ENCODE measurements around the gene FGFR3. TPM values are rescaled to one million over a fixed set of nuclear protein-coding genes. Genes with fewer than 3 reads are reported as not detected.

FGFR3 gene
- total RNA-seq, 1 experiment from 2014 or later, result 0.62 TPM

DNA sequence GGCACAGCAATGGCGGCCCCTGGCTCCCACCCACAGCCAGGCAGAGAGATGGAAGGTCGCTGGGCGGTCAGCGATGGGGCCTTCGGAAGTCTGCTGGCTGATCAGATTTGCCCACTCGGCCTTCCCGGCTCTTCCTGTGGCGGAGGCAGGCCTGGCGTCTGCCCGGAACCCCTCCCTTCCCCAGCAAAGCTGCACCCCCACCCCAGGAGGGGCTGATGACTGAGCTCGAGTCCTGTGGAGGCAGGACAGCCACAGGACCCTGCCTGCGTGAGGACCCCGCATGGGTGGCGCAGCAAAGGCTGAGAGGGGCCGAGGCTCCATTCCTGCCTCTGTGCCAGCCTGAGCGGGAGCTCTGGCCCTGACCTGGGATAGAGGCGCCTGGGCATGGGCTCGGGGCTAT lies 37.0 kb upstream of the FGFR3 start:
- no peak for DNase-seq (ENCODE audit: extremely low read depth, low read depth)

DNA sequence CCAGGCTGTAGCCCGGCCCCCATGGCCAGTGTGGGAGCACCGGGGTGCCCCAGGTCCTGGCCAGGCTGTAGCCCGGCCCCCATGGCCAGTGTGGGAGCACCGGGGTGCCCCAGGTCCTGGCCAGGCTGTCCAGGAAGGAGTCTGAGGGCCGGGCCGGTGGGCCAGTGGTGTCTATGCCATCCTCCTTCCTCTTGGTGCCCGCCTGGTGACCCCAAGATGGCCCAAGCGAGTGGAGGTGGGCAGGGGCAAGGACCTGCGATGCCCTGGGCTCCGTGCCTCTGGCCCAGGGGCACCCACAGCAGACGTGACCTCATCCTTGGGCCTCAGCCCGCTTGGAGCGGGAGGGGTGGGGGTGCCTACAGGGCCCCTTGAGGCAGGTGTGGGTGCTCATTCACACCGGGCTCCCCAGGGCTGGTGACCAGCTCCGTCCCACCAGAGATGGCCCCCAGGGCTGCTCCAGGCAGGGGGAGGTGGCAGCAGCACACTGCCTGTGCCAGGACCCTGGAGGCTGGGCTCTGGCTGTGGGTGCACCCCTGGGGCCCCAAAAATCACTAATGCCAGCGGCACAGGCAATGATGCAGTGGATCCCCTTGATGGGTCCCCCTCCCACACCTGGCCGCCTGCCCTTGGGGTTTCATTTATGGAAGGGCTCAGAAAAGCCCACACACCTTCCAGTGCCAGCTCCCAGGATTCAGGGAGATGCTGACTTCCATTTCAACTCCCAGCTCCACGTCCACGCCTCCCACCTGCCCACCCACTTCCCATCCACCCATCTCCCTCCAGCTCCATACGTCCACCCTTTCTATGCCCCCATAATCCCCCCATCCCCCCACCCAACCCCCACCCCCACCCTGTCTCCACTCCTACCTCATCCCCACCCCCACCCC lies 36.0 kb upstream of the FGFR3 start:
- no peak for DNase-seq (ENCODE audit: extremely low read depth, low read depth)

DNA sequence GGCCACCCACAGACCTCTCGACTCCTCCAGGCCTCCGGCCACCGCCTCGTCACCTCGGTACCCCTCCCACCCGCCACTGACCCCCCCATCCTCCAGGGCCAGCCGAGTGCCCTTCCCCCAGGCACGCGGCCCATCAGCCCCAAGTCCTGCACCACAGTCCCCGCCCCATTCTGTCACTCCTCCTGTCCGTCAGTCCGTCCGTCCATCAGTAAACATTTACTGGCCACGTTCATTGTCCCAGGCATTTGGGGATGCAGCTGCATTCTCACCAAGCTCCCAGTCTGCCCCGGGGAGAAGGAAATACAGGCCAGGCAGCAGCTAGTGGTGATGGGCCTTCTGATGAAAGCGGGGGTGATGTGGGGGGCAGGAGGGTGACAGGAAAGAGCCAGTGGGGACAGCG lies 35.3 kb upstream of the FGFR3 start:
- no peak for DNase-seq (ENCODE audit: extremely low read depth, low read depth)

DNA sequence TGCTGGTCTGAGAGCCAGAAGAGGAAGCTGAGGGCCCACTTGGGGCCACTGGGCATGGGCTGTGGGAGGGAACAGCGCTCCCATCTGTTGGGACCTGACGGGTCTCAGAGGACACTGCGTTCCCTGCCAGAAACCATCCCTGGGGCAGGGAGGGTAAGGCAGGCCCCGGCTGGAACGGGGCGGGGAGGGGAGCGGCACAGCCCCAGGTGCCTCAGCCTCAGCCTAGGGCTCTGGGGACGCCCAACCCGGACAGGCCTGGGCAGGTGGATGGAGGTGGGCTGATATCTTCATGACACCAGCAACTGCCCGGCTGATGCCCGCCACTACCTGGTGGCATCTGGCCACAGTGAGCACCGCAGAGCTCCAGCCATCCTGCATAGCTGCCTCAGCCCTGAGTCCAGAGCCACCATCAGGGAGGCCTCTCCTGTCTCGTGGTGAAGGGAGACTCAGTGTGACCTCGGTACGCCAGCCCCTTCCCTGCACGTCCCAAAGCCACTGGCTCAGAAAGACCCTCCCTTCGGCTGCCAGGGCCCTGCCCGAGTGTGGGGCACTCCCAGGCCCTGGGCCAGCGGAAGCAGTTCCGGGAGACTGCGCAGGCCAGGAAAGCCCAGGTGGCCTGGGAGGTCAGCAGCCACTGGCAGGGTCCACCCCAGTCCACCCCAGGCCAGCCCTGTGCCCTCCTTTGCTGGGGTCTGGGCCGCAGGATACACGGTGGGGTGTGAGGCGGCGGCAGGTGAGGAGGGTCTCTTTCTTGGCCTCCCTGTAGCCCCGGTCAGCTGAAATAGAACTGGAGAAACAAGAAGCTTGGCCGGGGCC lies 34.6 kb upstream of the FGFR3 start:
- DNase-seq (ENCODE audit: extremely low read depth, low read depth), result no peak

DNA sequence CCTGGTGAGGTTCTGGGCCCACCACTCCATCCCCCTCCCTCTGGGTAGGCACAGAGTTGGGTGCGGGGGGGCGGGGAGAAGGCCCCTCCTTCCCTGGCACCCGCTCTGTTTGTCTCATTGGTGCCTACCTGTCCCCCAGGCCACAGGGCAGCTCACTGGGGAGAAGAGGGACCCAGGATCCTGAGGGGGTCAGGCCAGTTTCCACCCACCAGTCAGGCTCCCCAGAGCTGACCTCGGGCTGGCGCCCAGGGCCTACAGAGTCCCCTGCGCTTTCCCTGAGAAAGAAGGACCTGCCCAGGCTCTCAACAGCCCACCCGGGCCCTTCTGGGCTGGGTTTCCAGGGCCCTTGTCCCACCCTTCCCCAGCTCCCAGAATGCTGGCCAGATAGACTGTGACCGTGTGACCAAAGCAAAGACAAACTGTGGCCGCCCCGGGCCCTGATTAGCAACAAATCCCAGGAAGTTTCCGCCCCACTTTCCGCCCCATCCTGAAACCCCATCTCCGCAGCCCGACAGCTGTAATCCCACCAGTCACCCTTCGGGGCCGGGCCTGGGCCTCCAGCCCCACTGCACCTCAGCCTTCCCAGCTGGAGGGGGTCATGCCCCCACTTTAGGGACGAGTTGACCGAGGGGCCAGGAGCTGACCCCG lies 33.8 kb upstream of the FGFR3 start:
- DNase-seq (ENCODE audit: extremely low read depth, low read depth), result no peak

DNA sequence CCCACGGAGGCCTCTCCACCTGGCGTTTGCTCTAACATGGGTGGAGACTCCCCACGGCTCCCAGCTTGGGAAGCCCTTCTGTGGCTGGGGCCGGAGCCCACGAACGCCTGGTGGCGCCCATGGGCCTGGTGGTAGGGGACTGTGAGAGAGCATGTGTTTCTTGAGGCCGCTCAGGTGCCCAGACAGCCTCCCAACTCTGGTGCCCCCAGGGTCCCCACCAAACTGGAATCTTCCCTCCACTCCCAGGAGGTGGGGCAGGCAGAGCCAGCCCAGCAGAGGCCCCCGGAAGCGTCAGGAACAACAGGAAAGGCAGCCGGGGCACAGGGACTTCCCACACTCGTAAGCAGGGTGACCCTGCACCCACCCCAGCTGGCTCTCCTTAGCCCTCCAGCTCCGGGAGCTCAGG lies 33.3 kb upstream of the FGFR3 start:
- DNase-seq (ENCODE audit: extremely low read depth, low read depth), result no peak

DNA sequence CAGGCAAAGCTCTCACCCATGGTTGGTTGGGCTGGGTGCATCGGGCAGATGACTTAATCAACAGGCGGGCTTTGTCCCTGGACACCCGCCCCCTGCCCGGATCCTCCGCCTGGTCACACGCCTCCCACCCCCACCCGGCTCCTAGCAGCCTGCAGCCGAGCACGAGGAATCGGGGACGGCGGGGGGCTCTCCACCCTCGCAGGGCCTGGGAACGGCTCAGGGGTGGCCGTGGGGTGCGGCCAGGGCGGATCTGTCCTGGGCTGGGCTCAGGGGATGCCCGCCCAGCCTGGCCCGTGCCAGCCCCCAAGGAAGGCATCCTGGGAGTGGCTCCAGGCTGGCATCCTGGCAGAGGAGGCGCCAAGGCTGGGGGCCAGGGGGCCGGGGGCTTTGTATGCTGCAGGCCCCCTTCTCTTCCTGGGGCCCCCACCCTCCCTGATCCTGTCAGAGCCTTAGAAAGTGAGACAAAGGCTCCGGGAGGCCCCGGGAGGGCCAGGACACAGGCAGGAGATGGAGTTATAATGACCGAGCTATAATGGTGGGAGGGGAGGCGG lies 32.5 kb upstream of the FGFR3 start:
- DNase-seq (ENCODE audit: extremely low read depth, low read depth), result no peak

DNA sequence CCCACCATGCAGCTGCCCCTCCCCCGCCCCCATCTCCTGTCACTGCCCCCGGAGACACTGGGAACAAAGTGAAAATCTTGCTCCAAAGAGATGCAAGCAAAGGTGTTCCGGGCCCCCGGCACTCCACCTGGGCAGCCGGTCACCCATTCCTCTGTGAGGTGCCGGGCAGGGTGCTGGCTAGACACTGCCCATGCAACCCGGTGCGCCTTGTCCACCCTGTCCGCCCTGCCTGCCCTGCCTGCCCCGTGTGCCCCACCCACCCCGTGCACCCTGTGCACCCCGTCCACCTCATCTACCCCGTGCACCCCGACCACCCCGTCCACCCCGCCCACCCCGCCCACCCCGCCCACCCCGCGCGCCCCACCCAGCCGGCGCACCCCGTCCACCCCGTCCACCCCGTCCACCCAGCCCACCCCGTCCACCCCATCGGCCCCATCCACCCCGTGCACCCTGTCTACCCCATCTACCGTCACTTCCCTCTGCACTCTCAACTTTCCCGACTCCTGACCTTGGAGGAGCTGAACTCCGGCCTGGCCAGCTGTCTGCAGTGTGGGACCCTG lies 31.9 kb upstream of the FGFR3 start:
- DNase-seq (ENCODE audit: extremely low read depth, low read depth), result no peak

DNA sequence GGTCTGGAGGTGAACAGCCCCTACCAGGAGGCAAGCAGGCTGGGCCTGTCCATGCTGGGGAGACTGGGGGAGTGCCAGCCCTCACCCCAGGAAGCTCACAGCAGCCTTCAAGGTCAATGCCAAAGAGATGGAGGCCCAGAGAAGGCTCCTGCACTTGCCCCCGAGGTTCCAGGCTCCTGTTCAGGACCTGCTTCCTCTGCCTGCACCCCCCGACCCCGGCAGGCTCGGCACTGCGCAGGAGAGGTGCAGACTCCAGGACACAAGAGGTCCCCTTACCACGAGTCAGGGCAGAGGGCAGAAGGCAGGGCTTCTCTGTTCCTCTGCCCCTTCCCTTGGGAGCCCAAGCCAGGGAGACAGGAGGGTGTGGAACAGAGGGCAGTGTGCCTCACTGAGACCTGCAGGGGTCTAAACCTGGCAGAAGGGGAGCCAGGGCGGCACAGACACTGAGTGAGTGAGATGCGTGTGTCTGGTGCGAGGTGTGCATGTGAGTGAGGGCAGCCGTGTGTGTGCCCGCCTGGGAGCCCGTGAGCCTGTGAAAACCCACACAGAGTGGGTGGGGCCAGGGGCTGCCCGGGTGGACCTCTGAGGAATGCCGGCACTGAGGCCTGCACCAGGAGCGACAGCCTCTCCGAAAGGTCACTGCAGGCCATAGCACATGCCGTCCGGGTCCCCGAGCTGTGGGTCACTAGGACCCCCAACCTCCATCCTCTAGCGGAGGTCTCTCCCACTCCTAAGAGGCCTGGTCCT lies 30.7 kb upstream of the FGFR3 start:
- DNase-seq (ENCODE audit: extremely low read depth, low read depth), result no peak

DNA sequence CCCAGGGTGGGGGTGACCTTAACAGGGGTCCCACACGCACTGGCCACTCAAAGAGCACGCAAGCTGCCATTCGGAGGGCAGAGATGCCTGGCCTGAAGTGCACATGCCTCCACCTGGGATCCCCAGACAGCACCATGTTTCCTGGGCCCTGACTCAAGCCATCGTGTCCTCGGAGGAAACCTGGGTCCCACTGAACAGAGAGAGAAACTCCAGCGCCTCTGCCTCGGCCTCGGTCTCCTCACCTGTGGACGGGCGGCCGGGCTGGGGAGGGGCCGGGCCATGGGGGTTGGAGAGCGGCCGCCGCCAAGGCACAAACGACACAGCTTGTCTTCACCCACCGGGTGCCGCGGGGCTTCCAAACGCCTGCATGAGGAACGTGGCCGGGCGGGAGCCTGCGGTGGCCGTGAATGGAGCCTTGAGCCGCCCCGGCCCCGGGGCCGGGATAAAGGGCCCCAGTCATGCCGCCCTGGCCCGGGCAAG lies 30.0 kb upstream of the FGFR3 start:
- DNase-seq (ENCODE audit: extremely low read depth, low read depth), result no peak

DNA sequence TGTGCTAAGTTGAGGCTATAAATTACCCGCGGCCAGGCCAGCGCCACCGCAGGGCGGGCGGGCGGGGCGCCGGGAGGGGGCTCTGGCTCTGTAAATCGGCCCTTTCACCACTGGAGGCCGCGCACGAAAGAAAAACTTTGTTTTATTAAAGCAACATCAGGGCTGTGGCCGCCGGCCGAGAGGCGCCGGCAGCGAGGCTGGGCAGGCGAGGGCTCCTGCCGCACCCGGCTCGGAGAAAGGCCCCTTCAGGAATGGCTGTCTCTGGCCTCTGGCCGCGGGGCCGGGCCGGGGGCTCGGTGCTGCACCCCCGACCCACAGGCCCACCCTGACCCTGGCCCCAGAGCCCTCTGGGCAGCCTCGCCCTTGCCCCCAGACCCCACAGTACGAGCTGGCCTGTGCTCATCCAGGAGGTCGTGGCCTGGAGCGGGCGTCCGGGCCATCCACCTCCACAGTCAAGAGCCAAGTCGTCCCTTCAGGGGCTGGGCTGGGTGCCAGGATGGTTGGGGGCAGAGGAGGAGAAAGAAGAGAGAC lies 29.5 kb upstream of the FGFR3 start:
- DNase-seq (ENCODE audit: extremely low read depth, low read depth), result no peak

DNA sequence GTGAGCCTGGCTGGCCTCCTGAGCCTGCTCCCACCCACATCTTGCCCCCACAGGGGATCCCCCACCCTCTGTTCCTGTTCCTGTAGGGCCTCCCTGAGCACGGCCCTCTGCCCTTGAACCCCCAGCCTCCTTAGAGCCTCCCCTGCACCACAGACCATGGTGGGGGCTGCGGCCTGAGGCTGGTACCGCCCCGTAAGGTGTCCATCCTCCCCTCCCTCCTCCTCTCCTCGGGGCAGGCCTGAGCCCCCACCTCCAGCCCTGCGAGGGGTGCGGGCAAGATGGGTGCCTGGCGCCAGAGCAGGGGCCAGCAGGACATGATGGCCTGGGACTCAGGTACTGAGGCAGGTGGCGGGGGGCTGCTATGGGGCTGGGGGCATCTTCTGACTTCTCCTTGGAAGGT lies 28.4 kb upstream of the FGFR3 start:
- DNase-seq (ENCODE audit: extremely low read depth, low read depth), result no peak

DNA sequence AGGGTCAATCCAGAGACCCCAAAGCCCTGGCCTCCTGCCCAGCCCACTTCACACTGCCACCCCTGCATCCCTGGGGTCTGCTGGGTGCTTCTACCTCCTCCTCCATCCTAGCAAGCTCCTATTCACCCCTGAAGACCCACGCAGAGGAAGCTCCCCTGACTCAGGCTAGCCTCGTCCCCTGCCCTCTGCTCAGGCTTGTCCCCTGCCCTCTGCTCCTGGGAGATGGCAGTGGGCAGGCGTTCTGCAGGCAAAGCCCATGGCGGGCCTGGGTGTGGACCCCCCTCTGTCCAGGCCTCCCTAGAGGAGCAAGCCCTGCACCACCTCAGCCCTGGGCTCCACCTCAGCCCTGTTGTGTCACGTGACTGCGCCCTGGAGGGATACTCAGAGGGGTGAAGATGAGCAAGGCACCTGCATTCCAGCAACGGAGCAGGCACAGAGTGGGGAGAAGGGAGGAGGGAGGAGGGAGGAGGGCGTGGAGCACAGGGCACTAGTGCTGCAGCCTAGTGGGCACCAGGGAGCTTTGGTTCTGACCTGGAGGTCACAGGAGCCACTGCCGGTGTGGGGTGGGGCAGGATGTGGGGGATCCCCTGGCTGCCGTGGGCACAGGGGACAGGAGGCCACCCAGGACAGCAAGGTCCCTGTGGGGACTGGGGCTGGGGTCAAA lies 27.6 kb upstream of the FGFR3 start:
- DNase-seq (ENCODE audit: extremely low read depth, low read depth), result no peak

DNA sequence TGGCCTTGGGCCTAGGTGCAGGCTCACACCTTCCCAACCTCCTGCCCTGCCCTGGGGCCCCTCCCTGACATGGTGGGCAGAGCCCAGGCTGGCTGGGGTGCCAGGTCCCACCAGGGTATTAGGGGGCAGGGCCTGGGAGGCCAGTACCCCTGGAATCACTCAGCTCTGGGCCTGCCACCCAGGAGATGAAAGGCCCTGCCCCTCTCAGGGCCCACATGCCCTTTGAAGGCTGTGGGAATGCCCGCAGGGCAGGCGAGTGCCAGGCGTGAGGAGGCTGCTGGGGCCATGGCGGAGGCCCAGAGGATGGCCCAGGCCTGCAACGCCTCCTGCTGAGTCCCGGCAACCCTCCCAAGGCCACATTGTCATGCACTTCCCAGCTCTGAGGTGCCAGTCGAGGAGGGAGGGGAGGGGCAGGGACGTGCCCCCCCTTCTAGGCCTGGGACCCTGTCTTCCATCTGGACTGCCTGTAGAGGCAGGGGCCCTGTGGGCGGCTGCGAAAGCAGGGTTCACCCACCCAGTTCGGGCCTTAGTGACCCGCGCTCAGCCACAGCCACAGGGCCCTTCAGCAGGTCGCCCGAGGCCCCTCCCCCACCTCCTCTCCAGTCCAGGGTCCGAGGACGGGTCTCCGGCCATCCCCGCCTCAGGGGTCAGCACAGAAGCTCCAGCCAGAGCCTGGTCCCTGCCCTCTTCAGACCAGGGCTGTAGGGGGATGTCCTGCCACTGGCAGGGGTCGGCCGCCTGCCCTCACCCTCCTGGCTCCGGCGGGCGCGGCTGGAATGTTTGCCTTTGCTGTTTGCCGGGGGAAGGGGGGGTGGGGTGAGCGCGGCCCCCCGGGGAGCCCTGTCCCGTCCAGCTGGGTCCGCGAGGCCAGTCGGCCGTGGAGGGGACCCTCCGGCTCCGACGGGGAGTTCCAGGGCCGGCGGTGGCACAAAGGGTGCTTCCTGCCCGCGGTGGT lies 26.7 kb upstream of the FGFR3 start:
- no peak for DNase-seq (ENCODE audit: extremely low read depth, low read depth)

DNA sequence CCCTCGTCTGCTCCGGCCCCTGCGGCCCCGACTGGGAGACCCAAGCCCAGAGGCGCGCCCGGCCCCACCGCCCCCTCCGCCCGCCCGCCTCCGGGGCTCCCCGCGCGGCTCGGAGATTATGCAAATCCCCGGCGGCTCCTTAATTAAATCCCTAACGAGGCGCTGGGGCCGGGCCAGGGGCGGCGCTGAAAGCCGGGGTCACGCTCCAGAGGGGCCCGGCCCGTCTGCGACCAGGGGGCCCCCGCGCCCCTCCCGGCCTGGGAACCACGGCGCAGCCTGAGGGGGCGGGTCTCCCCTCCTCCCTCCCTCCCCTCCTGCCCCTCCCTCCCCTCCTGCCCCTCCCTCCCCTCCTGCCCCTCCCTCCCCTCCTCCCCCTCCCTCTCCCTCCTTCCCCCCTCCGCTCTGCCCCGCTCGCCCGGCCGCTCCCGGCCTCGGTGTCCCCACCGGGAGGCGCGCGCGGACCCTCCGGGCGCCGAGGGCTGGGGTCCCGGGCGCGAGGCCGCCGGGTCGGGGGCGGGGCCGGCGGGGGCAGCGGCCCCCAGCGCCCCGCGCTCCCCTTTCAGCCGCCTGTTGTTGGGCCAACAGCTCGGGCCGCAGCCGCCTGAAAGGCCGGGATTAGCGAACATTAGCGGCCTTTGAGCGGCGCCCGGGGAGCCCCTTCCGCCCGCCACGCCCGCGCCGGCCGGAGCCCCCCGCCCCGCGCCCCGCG lies 25.9 kb upstream of the FGFR3 start:
- no peak for DNase-seq (ENCODE audit: extremely low read depth, low read depth)

DNA sequence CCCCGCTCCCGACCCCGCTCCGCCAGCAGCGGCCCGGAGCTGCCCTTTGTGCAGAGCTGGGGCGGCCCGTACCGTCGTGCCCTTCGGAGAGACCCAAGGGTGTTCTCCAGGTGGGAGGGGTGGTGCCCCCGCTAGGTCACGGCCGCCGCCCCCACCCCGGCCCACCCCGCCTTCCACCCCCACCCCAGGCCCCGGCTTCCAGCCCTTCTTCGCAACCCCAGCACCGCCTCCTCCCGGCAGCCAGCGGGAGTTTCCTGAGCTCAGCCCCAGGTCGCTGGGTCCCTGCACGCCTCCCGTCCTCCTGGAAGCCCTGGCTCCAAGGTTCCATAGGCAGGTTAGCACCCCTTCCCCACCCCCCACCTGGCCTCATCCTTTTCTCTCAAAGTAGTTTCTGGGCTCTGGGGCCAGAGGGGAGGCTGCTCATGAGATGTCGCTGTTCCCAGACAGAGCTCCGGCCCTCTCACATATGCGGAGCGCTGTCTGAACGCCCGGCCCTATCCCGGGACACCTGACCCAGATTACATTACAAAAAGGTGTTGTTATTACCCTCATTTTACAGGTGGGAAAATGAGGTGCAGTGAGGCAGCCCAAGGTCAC lies 25.2 kb upstream of the FGFR3 start:
- DNase-seq (ENCODE audit: extremely low read depth, low read depth), result no peak
